Nephron progenitor cell (in vitro differentiated cells): Measurements from ENCODE around the gene RP2.

ENCODE experiments used
- DNase-seq: peaks from one replicate; pipeline ENCODE4 v3.0.0; 2021
- H3K27ac Mint-ChIP-seq: 2 replicates; pipeline ENCODE4 v1.8.0; 2021; ENCODE audit warnings: mild to moderate bottlenecking, moderate library complexity, mixed read lengths
- H3K27me3 Mint-ChIP-seq: 2 replicates; pipeline ENCODE4 v1.8.0; 2021; ENCODE audit warnings: mild to moderate bottlenecking, low read depth, mixed read lengths; ENCODE audit not compliant: poor library complexity
- H3K36me3 Mint-ChIP-seq: 2 replicates; pipeline ENCODE4 v1.8.0; 2021; ENCODE audit warnings: low read depth, mixed read lengths
- H3K4me1 Mint-ChIP-seq: 2 replicates; pipeline ENCODE4 v1.8.0; 2021; ENCODE audit warnings: mixed read lengths
- H3K4me3 Mint-ChIP-seq: 2 replicates; pipeline ENCODE4 v1.8.0; 2021; ENCODE audit warnings: mild to moderate bottlenecking, moderate library complexity, mixed read lengths
- H3K9me3 Mint-ChIP-seq: 2 replicates; pipeline ENCODE4 v1.8.0; 2021; ENCODE audit warnings: mild to moderate bottlenecking, moderate library complexity, mixed read lengths
- CTCF ChIP-seq: fragments of 200-600 bp; sonication (generic); IDR thresholded peaks from 2 replicates; pipeline ENCODE4 v1.5.0; 2021; ENCODE audit warnings: antibody characterized with exemption

RP2 gene

GRCh38 chrX:46838486-46838870 lies 1.6 kb downstream of the RP2 start:
- Mint-ChIP-seq H3K4me3 (peak overlapping the region; percentile 98), H3K36me3 (peaks cover 12% of the 10 kb centered on the region), H3K27me3 (peaks cover 2% of the 10 kb centered on the region), H3K4me1 (peaks cover 4% of the 10 kb centered on the region), H3K27ac (no peak overlapping the region), H3K9me3 (peaks cover 31% of the 10 kb centered on the region)
- no peak for TF ChIP-seq CTCF
- no peak for DNase-seq

- Mint-ChIP-seq H3K4me1 (peaks cover 4% of the 10 kb centered on the region), H3K27me3 (peaks cover 2% of the 10 kb centered on the region), H3K4me3 (peak overlapping the region; percentile 98), H3K36me3 (peaks cover 12% of the 10 kb centered on the region), H3K27ac (no peak overlapping the region), H3K9me3 (peaks cover 35% of the 10 kb centered on the region)
- DNase-seq = no peak
- TF ChIP-seq CTCF = no peak
Measured at GRCh38 chrX:46838974-46839480, 2.2 kb downstream of the RP2 start.

GRCh38 chrX:46840946-46841345 lies 4.1 kb downstream of the RP2 start:
- no peak for TF ChIP-seq CTCF
- Mint-ChIP-seq H3K9me3 (peaks cover 43% of the 10 kb centered on the region), H3K27ac (no peak overlapping the region), H3K36me3 (peaks cover 21% of the 10 kb centered on the region), H3K4me3 (no peak overlapping the region), H3K4me1 (peaks cover 4% of the 10 kb centered on the region), H3K27me3 (peaks cover 2% of the 10 kb centered on the region)
- no peak for DNase-seq

GRCh38 chrX:46841346-46841745 lies 4.5 kb downstream of the RP2 start:
- Mint-ChIP-seq H3K36me3 (peaks cover 21% of the 10 kb centered on the region), H3K9me3 (peaks cover 39% of the 10 kb centered on the region), H3K27me3 (peaks cover under 1% of the 10 kb centered on the region), H3K27ac (no peak overlapping the region), H3K4me3 (no peak overlapping the region), H3K4me1 (peaks cover 4% of the 10 kb centered on the region)
- no peak for DNase-seq
- TF ChIP-seq CTCF = no peak

GRCh38 chrX:46844913-46845312 lies 8.1 kb downstream of the RP2 start:
- H3K27me3 Mint-ChIP-seq = no peaks in the 10 kb centered on the region
- DNase-seq = no peak
- no peak overlapping the region for H3K27ac Mint-ChIP-seq
- H3K36me3 Mint-ChIP-seq = peaks cover 21% of the 10 kb centered on the region
- H3K9me3 Mint-ChIP-seq = peaks cover 36% of the 10 kb centered on the region
- no peak overlapping the region for H3K4me3 Mint-ChIP-seq
- H3K4me1 Mint-ChIP-seq = no peaks in the 10 kb centered on the region
- no peak for TF ChIP-seq CTCF

GRCh38 chrX:46849933-46850332 lies 13.1 kb downstream of the RP2 start:
- H3K4me3 Mint-ChIP-seq = no peak overlapping the region
- no peak for TF ChIP-seq CTCF
- DNase-seq = no peak
- H3K9me3 Mint-ChIP-seq = peaks cover 39% of the 10 kb centered on the region
- no peaks in the 10 kb centered on the region for H3K27me3 Mint-ChIP-seq
- H3K27ac Mint-ChIP-seq = no peak overlapping the region
- no peaks in the 10 kb centered on the region for H3K4me1 Mint-ChIP-seq
- peaks cover 35% of the 10 kb centered on the region for H3K36me3 Mint-ChIP-seq
